Endothelial cell (in vitro differentiated cells): ENCODE results near the gene TUBE1. TPM values are rescaled to one million over a fixed set of nuclear protein-coding genes. Genes with fewer than 3 reads are reported as not detected.

Source experiments
- DNase-seq: peaks from one replicate; pipeline ENCODE4 v3.0.0; 2021; ENCODE audit warnings: low spot score
- H3K27ac Mint-ChIP-seq: one replicate; pipeline ENCODE4 v1.8.0; 2021; ENCODE audit warnings: mixed read lengths, inconsistent platforms; ENCODE audit not compliant: unreplicated experiment
- H3K27me3 Mint-ChIP-seq: one replicate; pipeline ENCODE4 v1.8.0; 2021; ENCODE audit warnings: mild to moderate bottlenecking, moderate library complexity, mixed read lengths, inconsistent platforms; ENCODE audit not compliant: unreplicated experiment
- H3K36me3 Mint-ChIP-seq: one replicate; pipeline ENCODE4 v1.8.0; 2021; ENCODE audit warnings: mild to moderate bottlenecking, low read depth, mixed read lengths, inconsistent platforms; ENCODE audit not compliant: unreplicated experiment
- H3K4me1 Mint-ChIP-seq: one replicate; pipeline ENCODE4 v1.8.0; 2021; ENCODE audit warnings: mild to moderate bottlenecking, mixed read lengths, inconsistent platforms; ENCODE audit not compliant: unreplicated experiment
- H3K4me3 Mint-ChIP-seq: one replicate; pipeline ENCODE4 v1.8.0; 2021; ENCODE audit warnings: mild to moderate bottlenecking, mixed read lengths, inconsistent platforms; ENCODE audit not compliant: unreplicated experiment
- H3K9me3 Mint-ChIP-seq: one replicate; pipeline ENCODE4 v1.8.0; 2021; ENCODE audit warnings: mixed read lengths, inconsistent platforms; ENCODE audit not compliant: unreplicated experiment
- total RNA-seq: library from RNA; stranded (reverse); fragmentation: NEBNext Ultra II Directional; extraction: Animal tissue kit (Norgen Biotek cat#: 25700); gene quantifications from one replicate; pipeline ENCODE4 v1.2.1, GENCODE V29; 2021; ENCODE audit not compliant: unreplicated experiment
- TF ChIP-seq, protein P1 (sequence below): fragments of 200-600 bp; sonication (generic); IDR thresholded peaks from one replicate; pipeline ENCODE4 v1.5.0; 2021; ENCODE audit warnings: antibody characterized with exemption; ENCODE audit not compliant: unreplicated experiment

Gene TUBE1
- total RNA-seq, 1 donor from 2014 or later: 13.7 TPM

DNA sequence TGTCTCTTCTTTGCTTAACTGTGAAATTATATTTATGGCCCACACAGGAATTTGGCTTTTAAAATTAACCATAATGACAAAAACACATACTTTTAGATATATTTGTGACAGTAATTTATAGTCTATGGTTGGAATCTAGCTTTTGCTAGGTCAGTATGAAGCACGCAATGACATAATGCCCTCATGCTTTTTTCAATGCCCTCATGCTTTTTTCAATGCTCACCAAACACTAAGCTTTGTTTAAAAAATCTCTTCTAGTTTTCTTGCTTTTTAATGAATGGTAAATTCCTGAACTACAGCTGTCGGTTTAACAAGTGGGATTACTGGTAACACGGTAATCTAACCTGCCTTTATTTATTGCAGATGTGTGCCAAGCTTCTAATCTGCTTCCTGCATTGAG lies 20.7 kb downstream of the TUBE1 start:
- DNase-seq: no peak
- no peak overlapping the region for H3K4me3 Mint-ChIP-seq
- no peaks in the 10 kb centered on the region for H3K27me3 Mint-ChIP-seq
- no peak overlapping the region for H3K27ac Mint-ChIP-seq
- TF ChIP-seq, protein P1, sequence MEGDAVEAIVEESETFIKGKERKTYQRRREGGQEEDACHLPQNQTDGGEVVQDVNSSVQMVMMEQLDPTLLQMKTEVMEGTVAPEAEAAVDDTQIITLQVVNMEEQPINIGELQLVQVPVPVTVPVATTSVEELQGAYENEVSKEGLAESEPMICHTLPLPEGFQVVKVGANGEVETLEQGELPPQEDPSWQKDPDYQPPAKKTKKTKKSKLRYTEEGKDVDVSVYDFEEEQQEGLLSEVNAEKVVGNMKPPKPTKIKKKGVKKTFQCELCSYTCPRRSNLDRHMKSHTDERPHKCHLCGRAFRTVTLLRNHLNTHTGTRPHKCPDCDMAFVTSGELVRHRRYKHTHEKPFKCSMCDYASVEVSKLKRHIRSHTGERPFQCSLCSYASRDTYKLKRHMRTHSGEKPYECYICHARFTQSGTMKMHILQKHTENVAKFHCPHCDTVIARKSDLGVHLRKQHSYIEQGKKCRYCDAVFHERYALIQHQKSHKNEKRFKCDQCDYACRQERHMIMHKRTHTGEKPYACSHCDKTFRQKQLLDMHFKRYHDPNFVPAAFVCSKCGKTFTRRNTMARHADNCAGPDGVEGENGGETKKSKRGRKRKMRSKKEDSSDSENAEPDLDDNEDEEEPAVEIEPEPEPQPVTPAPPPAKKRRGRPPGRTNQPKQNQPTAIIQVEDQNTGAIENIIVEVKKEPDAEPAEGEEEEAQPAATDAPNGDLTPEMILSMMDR: no peak
- H3K9me3 Mint-ChIP-seq: no peaks in the 10 kb centered on the region
- H3K36me3 Mint-ChIP-seq: no peaks in the 10 kb centered on the region
- no peaks in the 10 kb centered on the region for H3K4me1 Mint-ChIP-seq

DNA sequence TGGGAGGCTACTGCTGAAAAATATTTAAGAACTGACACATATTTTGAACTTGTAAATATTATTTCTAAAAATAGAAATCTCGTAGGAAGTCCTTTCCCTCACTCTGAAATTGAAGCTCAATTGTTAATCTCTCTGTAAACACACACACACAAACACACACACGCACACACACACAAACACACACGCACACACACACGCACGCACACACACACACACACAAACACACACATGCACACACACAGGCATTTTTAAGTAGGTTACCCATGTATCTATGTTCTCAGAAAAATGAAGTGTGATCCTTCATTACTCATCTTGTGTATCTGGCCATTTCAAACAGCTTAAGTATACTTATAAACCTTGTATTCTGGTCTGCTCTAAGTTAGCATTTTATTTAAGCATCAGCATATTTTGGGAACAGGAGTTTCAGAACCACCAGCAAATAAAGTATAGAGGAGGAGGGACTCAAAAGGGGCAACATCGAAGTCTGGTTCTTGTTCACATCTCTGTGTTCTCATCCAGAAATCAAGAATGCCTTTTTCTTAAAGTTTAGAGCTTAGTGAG lies 21.8 kb downstream of the TUBE1 start:
- Mint-ChIP-seq H3K27ac (no peak overlapping the region), H3K27me3 (no peaks in the 10 kb centered on the region), H3K36me3 (no peaks in the 10 kb centered on the region), H3K4me1 (no peaks in the 10 kb centered on the region), H3K9me3 (no peaks in the 10 kb centered on the region), H3K4me3 (no peak overlapping the region)
- TF ChIP-seq, protein P1: no peak
- no peak for DNase-seq

DNA sequence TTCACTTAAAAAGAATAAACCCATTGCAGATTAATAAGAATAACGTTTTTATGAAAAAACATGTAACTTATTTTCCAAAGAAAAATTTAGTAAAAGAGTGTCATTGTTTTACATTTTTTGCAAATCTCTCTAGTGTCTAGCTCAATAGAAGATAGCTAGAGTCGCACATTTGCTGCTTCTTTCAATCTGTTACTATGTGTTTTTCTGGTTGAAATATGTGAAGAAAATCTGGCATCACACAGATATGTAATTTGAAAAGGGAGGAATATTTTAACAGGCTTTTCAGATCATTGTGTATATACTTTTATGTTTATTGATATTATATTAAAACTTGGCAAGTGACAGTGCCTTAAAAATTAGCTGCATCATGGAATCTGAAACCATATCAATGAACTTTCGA lies 24.3 kb downstream of the TUBE1 start:
- TF ChIP-seq, protein P1: no peak
- H3K9me3 Mint-ChIP-seq: no peaks in the 10 kb centered on the region
- H3K36me3 Mint-ChIP-seq: no peaks in the 10 kb centered on the region
- no peaks in the 10 kb centered on the region for H3K4me1 Mint-ChIP-seq
- H3K27me3 Mint-ChIP-seq: no peaks in the 10 kb centered on the region
- H3K27ac Mint-ChIP-seq: no peak overlapping the region
- no peak overlapping the region for H3K4me3 Mint-ChIP-seq
- no peak for DNase-seq

DNA sequence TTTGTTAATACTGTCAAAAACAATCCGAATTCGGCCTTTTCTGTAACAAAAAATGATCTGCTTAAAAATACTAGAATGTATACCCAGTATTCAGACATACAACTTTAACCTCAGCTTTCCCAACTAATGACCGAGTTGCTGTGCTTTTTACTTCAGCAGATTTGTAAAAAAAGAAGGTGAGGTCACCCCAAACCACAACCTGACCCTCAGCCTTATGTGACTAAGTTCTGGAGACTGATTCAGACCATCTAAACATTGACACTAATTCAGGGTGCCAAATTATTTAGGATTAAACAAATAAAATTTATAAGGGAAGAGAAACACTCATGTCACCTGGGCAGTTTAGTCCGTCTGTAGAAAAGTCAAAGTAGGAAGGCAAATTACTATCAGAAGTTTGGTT lies 25.7 kb downstream of the TUBE1 start:
- Mint-ChIP-seq H3K4me3 (no peak overlapping the region), H3K4me1 (no peaks in the 10 kb centered on the region), H3K36me3 (no peaks in the 10 kb centered on the region), H3K27ac (no peak overlapping the region), H3K9me3 (no peaks in the 10 kb centered on the region), H3K27me3 (no peaks in the 10 kb centered on the region)
- TF ChIP-seq, protein P1: no peak
- DNase-seq: no peak

DNA sequence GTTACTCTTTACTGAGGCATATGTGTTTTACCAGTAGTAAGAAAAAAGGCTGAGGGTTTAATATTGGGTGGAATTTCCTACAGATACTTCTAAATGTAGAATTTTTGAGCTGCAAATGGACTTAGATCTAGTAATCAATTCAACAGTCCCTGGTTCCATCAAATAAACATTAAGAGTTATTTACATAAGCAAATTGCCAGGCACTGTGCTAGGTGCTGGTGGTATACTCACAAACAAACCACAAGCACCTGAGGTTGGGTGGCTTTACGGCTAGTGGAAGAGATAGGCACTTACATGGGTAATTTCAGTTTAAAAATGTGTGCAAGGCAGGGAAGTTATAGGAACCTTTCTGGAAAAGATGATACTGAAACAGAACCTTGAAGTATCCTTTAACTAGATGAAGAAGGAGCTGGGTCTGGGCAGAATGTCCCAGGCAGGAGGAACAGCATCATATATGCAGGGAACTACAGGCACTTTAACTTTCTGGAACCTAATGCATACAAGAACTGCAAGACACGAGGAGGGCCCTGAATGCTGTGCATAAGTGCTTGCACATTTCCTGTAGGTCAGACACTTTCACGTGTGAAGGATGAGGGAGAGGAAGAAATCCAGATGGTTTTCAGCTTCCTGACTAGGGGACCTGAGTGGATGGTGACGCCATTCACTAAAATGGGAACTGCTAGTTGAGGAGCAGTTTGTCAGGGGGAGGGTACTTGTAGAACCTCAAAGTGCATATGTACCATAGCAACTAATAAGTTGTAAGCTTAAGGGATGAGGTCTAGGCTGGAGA lies 28.8 kb downstream of the TUBE1 start:
- H3K36me3 Mint-ChIP-seq: no peaks in the 10 kb centered on the region
- no peaks in the 10 kb centered on the region for H3K4me1 Mint-ChIP-seq
- TF ChIP-seq, protein P1: no peak
- no peak overlapping the region for H3K4me3 Mint-ChIP-seq
- H3K9me3 Mint-ChIP-seq: no peaks in the 10 kb centered on the region
- DNase-seq: no peak
- peaks cover 2% of the 10 kb centered on the region for H3K27me3 Mint-ChIP-seq
- H3K27ac Mint-ChIP-seq: no peak overlapping the region
